Iris pigment epithelial cell (primary cell): Measurements from ENCODE around the gene ZW10.
"Not testable (repeated sequence)": the region's sequence is repeated elsewhere in the genome, so short reads cannot be mapped to it uniquely, and the experiment has no call there.

Source experiments
- DNase-seq: peaks from one replicate; pipeline ENCODE4 v3.0.0-alpha.2; 2011; ENCODE audit warnings: low read depth

ZW10 gene

GRCh38 chr11:113773416-113774173, at the start of gene ZW10:
Gene ZW10, minus strand, starts transcription at chr11:113773692. Its CDS starts 26 bp downstream, at chr11:113773666.
- DNase-seq: peak; percentile 98

- peak; percentile 12 for DNase-seq
Observed at GRCh38 chr11:113818426-113818825, 44.9 kb upstream of the ZW10 start.

- no peak for DNase-seq
Observed at GRCh38 chr11:113817626-113818025, 44.1 kb upstream of the ZW10 start.

GRCh38 chr11:113817162-113817561, 43.7 kb upstream of the ZW10 start:
- peak; percentile 51 for DNase-seq

GRCh38 chr11:113814181-113814580, 40.7 kb upstream of the ZW10 start:
- no peak for DNase-seq

- no peak for DNase-seq
Observed at GRCh38 chr11:113808931-113809330, 35.4 kb upstream of the ZW10 start.

GRCh38 chr11:113806406-113806805, 32.9 kb upstream of the ZW10 start:
- peak; percentile 39 for DNase-seq

GRCh38 chr11:113805640-113806039, 32.1 kb upstream of the ZW10 start:
- DNase-seq: peak; percentile 36

GRCh38 chr11:113802621-113803020, 29.1 kb upstream of the ZW10 start:
- no peak for DNase-seq

- peak; percentile 42 for DNase-seq
Observed at GRCh38 chr11:113796663-113797259, 23.3 kb upstream of the ZW10 start.

- DNase-seq: no peak
Observed at GRCh38 chr11:113789675-113790320, 16.3 kb upstream of the ZW10 start.

GRCh38 chr11:113789016-113789415, 15.5 kb upstream of the ZW10 start:
- not testable (repeated sequence) for DNase-seq

- DNase-seq: no peak
Observed at GRCh38 chr11:113782134-113782533, 8.6 kb upstream of the ZW10 start.

- no peak for DNase-seq
Observed at GRCh38 chr11:113781682-113782081, 8.2 kb upstream of the ZW10 start.

GRCh38 chr11:113779496-113779895, 6.0 kb upstream of the ZW10 start, which contains the start of gene CLDN25:
Gene CLDN25, plus strand, starts transcription at chr11:113779796. Its CDS starts 0 bp downstream, at chr11:113779796.
- no peak for DNase-seq

GRCh38 chr11:113778111-113778910, 4.8 kb upstream of the ZW10 start:
- peak; percentile 30 for DNase-seq

GRCh38 chr11:113774174-113774503, 647 bp upstream of the ZW10 start:
- DNase-seq: no peak

GRCh38 chr11:113773092-113773415, 438 bp downstream of the ZW10 start:
- peak; percentile 35 for DNase-seq

- no peak for DNase-seq
Observed at GRCh38 chr11:113771964-113772363, 1.5 kb downstream of the ZW10 start.

- no peak for DNase-seq
Observed at GRCh38 chr11:113764527-113765219, 8.8 kb downstream of the ZW10 start.

- not testable (repeated sequence) for DNase-seq
Observed at GRCh38 chr11:113763040-113763439, 10.5 kb downstream of the ZW10 start.

- DNase-seq: no peak
Observed at GRCh38 chr11:113760241-113760640, 13.3 kb downstream of the ZW10 start.
